ENCODE data around the gene GSTCD.

GSTCD gene

GRCh38 chr4:105780176-105780575, 71.6 kb downstream of the GSTCD start:
- no peak for TF ChIP-seq CTCF (conservative IDR thresholded peaks at IDR 0.05; ENCODE audit: low read length)
- DNase-seq (ENCODE audit: low read depth), result no peak

DNA sequence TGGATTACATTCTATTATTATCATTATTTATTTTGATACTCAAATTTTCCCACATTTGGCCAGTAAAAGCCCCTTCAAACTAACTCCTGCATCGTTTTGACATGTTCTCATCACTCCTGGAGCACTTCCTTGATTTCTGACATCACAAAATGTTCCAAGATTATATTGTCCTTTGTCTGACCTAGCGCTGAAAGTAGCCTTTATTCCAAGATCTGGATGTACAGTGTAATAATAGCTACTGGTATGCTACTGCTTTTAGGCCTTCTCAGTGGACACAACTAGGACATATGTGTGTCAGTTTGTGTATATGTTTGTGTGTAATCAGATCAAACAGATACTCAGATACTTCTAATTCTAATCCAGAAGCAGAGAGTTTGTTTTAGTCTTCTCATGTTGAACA, 76.2 kb downstream of the GSTCD start:
- H3K4me3 ChIP-seq (ENCODE audit: low read length), result no peak overlapping the region
- no peak for TF ChIP-seq CTCF (conservative IDR thresholded peaks at IDR 0.05; ENCODE audit: low read length)
- DNase-seq (ENCODE audit: low read depth), result no peak

More at GRCh38 chr4:105780176-105780575, 71.6 kb downstream of the GSTCD start:
- H3K4me3 ChIP-seq (ENCODE audit: low read length), result no peak overlapping the region

GRCh38 chr4:105785792-105786191, 77.2 kb downstream of the GSTCD start:
- TF ChIP-seq CTCF (conservative IDR thresholded peaks at IDR 0.05; ENCODE audit: low read length), result no peak
- H3K4me3 ChIP-seq (ENCODE audit: low read length), result no peak overlapping the region
- no peak for DNase-seq (ENCODE audit: low read depth)

DNA sequence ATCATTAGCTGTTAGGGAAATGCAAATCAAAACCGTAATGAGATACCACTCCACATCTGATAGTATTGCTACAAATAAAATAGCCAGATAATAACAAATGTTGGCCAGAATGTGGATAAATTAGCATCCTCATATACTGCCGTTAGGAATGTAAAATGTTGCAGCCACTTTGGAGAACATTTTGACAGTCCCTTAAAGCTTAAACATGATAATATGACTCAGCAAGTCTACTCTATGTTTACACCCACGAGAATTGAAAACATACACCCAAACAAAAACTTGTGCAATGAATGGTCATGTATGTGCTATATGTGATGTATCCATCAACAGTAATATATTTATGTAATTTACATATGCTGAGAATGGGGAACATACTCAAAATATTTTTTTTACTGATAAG, 78.2 kb downstream of the GSTCD start:
- no peak overlapping the region for H3K4me3 ChIP-seq (ENCODE audit: low read length)
- no peak for TF ChIP-seq CTCF (conservative IDR thresholded peaks at IDR 0.05; ENCODE audit: low read length)
- DNase-seq (ENCODE audit: low read depth), result no peak

DNA sequence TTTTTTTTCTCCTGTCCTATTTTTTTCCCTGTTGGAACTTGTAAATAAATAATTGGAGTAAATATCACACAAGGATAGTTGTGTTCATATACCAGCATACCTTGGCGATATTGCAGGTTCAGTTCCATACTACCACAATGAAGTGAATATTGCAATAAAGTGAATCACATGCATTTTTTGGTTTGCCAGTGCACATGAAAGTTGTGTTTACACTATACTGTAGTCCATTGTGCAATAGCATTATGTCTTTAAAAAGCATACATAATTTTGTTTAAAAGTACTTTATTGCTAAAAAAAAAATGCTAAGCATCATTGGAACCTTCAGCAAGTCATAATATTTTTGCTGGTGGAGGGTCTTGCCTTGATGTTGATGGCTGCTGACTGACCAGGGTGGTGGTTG, 88.6 kb downstream of the GSTCD start:
- H3K4me3 ChIP-seq (ENCODE audit: low read length), result no peak overlapping the region
- no peak for TF ChIP-seq CTCF (conservative IDR thresholded peaks at IDR 0.05; ENCODE audit: low read length)
- DNase-seq (ENCODE audit: low read depth), result no peak

- no peak for DNase-seq (ENCODE audit: low read depth)
- TF ChIP-seq CTCF (conservative IDR thresholded peaks at IDR 0.05; ENCODE audit: low read length), result no peak
- H3K4me3 ChIP-seq (ENCODE audit: low read length), result no peak overlapping the region
Observed at GRCh38 chr4:105805501-105806120, 97.0 kb downstream of the GSTCD start.

DNA sequence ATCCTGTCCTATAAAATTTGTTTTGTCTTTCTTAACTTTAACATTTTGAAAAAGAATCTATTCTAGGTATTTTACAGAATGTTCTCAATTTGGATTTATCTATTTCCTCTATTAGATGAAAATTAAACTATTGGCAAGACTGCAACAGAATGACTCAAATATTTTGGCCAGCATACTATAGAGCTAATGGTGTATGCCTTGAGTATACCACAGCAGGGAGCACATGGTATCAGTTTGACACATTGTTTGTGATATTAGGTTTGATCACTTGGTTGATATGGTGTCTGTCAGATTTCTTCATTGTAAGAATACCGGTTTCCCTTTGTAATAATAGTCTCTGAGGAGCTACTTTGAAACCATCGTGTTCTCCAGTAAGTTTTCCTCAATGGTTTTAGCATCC, 98.9 kb downstream of the GSTCD start:
- no peak for TF ChIP-seq CTCF (conservative IDR thresholded peaks at IDR 0.05; ENCODE audit: low read length)
- H3K4me3 ChIP-seq (ENCODE audit: low read length), result no peak overlapping the region
- DNase-seq (ENCODE audit: low read depth), result peak; percentile 4

Measured in AG10803 (cell line).